ENCODE measurements around the gene WIF1. TPM values are rescaled to one million over a fixed set of nuclear protein-coding genes. Genes with fewer than 3 reads are reported as not detected.

WIF1 gene
- total RNA-seq, 1 donor from 2014 or later: not detected

GRCh38 chr12:65023485-65023884 is 97.6 kb downstream of the WIF1 start:
- CTCF ChIA-PET: no interaction called here
- H3K27ac Mint-ChIP-seq: no peak overlapping the region
- no peaks in the 10 kb centered on the region for H3K4me1 Mint-ChIP-seq
- ATAC-seq (ENCODE audit: low read depth) (no peak), DNase-seq (no peak)
- TF ChIP-seq CTCF (IDR thresholded peaks at IDR 0.05): no peak
- H3K27me3 Mint-ChIP-seq: peaks cover 3% of the 10 kb centered on the region
- no peaks in the 10 kb centered on the region for H3K36me3 Mint-ChIP-seq (ENCODE audit: low read depth)
- peaks cover 6% of the 10 kb centered on the region for H3K9me3 Mint-ChIP-seq
- POLR2A ChIA-PET: no interaction called here
- intact Hi-C loops (cut with micrococcal nuclease): no loop called here
- H3K4me3 Mint-ChIP-seq: no peak overlapping the region

DNA sequence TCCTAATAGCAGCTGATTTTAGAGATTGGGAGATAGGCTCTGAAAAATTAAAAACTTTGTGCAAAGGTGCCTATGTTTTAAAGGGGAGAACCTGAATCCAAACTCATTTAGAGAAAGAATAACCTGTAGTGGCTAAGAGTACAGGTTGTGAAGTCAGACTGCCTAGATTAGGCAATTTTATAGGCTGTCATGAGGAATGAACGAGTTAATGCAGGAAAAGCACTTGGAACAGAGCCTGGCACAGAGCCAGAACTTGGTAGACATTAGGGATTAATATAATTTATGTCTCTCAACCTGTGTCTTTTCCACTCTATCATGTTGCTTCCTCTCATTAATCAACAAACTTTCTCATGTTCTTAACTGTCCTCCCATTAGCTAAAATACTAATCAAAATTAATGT is 98.1 kb downstream of the WIF1 start:
- ATAC-seq (ENCODE audit: low read depth) (no peak), DNase-seq (no peak)
- no peak for TF ChIP-seq CTCF (IDR thresholded peaks at IDR 0.05)
- no peak overlapping the region for H3K4me3 Mint-ChIP-seq
- no peak overlapping the region for H3K27ac Mint-ChIP-seq
- intact Hi-C loops (cut with micrococcal nuclease): no loop called here
- POLR2A ChIA-PET: no interaction called here
- peaks cover 3% of the 10 kb centered on the region for H3K27me3 Mint-ChIP-seq
- H3K9me3 Mint-ChIP-seq: peaks cover 6% of the 10 kb centered on the region
- H3K4me1 Mint-ChIP-seq: no peaks in the 10 kb centered on the region
- H3K36me3 Mint-ChIP-seq (ENCODE audit: low read depth): no peaks in the 10 kb centered on the region
- CTCF ChIA-PET: no interaction called here

DNA sequence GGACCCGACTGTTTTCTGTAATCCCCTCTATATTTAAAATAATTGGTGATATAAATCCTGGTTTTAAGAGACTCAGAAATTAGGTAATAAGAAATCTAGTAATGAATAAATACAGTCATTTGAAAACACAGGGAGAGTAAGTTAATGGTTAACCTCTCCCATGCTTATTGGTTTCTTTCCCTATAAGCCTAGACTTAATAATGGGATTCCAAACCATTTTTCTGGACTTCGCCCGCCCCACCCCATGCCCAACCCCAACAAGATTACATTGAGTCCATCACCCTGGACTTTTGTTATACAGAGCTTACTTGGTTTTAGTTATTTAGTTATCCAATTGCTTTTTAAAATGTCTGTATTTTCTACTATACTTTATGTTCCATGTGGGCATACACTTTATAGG is 98.7 kb downstream of the WIF1 start:
- H3K4me3 Mint-ChIP-seq: no peak overlapping the region
- peaks cover 4% of the 10 kb centered on the region for H3K9me3 Mint-ChIP-seq
- intact Hi-C loops (cut with micrococcal nuclease): no loop called here
- H3K27me3 Mint-ChIP-seq: peaks cover 3% of the 10 kb centered on the region
- TF ChIP-seq CTCF (IDR thresholded peaks at IDR 0.05): no peak
- no peak overlapping the region for H3K27ac Mint-ChIP-seq
- no peaks in the 10 kb centered on the region for H3K36me3 Mint-ChIP-seq (ENCODE audit: low read depth)
- CTCF ChIA-PET: no interaction called here
- POLR2A ChIA-PET: no interaction called here
- no peak for DNase-seq
- H3K4me1 Mint-ChIP-seq: no peaks in the 10 kb centered on the region
- ATAC-seq (ENCODE audit: low read depth): no peak

DNA sequence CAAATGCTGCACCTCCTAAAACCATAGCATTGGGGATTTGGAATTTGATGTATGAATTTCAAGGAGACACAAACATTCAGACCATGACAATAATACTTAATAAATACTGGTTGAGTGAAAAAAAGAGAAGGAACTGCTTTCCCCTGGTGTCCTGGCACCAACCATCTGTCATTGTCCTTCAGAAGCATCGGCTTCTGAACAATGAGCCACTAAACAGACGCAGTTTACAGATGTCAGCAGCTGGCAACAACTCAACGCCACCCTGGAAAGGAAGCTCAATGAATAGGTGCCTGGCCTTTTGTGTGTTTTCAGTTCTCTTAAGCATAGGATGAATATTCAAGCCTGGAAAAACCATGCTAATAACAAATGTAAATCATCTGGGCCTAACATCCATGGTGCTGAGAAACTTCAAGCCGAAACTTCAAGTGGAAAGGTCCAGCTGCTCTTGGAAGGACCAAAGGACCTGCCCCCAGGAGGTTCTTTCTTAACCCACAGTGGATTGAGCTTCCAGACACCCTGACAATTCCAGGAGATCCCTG is 101.3 kb downstream of the WIF1 start:
- ATAC-seq (ENCODE audit: low read depth): no peak
- intact Hi-C loops (cut with micrococcal nuclease): no loop called here
- ChIA-PET CTCF (no interaction called here), POLR2A (no interaction called here)
- no peaks in the 10 kb centered on the region for H3K9me3 Mint-ChIP-seq
- no peak overlapping the region for H3K4me3 Mint-ChIP-seq
- TF ChIP-seq CTCF (IDR thresholded peaks at IDR 0.05): no peak
- no peak overlapping the region for H3K27ac Mint-ChIP-seq
- H3K4me1 Mint-ChIP-seq: no peaks in the 10 kb centered on the region
- peaks cover 11% of the 10 kb centered on the region for H3K27me3 Mint-ChIP-seq
- no peak for DNase-seq
- no peaks in the 10 kb centered on the region for H3K36me3 Mint-ChIP-seq (ENCODE audit: low read depth)

DNA sequence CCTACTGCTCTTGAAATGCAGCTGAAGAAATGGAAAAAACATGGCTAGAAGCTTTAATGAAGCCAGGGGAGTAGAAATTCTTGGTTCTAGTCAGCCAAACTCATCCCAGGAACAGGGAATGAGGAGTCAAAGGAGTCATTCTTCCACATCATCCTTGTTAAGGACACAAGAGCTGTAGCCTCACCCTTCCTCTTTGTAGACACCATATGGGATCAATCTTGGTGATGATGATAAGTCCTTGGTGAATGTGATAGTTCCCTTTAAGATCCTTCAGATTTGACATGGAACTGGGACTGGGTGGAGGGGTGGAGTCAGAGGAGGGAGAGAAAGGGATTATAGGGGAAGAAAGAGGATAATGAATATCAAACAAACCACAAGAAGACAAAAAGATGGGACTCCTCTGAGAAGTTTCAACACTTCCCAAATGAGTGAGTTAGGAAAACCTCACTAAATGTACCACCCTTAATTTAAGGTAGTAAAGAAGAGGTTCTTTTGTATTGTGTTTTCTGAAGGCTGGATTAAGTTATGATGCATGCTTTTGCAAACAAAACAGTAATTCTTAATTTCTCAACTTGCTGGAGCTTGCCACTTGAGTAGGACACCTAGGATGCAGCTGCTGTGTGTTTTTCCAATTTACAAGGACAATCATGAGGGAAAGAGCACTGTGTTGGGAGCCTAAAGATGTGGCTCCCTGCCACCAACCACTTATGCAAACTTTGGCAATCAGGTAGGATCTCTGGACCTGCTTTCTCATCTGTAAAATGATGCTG is 104.0 kb downstream of the WIF1 start:
- Mint-ChIP-seq H3K27ac (no peak overlapping the region), H3K4me1 (no peaks in the 10 kb centered on the region), H3K9me3 (no peaks in the 10 kb centered on the region), H3K36me3 (ENCODE audit: low read depth) (no peaks in the 10 kb centered on the region), H3K27me3 (peaks cover 9% of the 10 kb centered on the region), H3K4me3 (no peak overlapping the region)
- no peak for TF ChIP-seq CTCF (IDR thresholded peaks at IDR 0.05)
- ChIA-PET POLR2A (no interaction called here), CTCF (interaction anchor here (1.1 kb wide), 1 partner anchor 215 kb away, joined by 3 read pairs; no protein-coding TSS in a partner anchor)
- intact Hi-C loops (cut with micrococcal nuclease): no loop called here
- ATAC-seq (ENCODE audit: low read depth) (no peak), DNase-seq (no peak)
